D721Med (cell line): ENCODE measurements around the gene COL4A2.

Experiments used
- DNase-seq: peaks from one replicate; pipeline ENCODE4 v3.0.0; 2011; ENCODE audit warnings: low spot score; ENCODE audit not compliant: insufficient read length
- FAIRE-seq: peaks from 2 replicates; lab custom pipeline; 2011; peaks lifted over from hg19 to GRCh38; lab: Jason Lieb, UNC
- TF ChIP-seq, protein P1 (sequence below): IDR thresholded peaks from 2 replicates; pipeline ENCODE4 v1.5.1; 2012; ENCODE audit warnings: mild to moderate bottlenecking, control low read depth; ENCODE audit not compliant: insufficient read depth; ENCODE audit errors: missing control alignments

COL4A2 gene

DNA sequence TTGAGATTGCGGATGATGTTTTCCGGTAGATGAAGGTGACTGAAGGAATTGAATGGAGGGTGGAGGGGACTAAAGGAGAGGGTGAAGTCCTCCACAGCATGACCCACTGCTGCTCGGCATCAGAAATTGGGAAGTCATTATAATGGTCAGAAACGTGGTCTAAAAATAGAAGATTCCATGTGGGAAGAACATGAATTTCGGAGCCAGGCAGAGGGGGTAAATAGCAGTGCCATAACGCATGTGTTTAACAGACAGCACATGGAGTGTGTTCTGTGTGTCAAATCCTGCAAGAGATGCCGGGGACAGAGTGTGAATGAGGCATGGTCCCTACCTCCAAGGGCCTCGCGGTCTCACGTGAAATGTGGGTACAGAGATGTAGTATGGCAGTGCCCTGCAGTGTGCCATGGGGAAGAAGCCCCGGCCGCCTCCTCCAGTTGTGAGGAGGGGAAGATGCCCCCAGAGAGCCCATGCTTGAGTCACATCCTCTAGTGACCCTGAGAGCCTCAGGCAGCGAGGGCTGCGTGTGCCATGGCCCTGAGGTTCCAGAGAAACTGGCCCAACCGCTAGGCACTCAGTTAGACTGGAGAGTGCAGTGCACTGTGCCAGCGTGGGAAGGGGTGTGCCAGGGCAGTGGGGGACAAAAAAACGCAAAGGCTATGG lies 106.1 kb downstream of the COL4A2 start:
- TF ChIP-seq, protein P1, sequence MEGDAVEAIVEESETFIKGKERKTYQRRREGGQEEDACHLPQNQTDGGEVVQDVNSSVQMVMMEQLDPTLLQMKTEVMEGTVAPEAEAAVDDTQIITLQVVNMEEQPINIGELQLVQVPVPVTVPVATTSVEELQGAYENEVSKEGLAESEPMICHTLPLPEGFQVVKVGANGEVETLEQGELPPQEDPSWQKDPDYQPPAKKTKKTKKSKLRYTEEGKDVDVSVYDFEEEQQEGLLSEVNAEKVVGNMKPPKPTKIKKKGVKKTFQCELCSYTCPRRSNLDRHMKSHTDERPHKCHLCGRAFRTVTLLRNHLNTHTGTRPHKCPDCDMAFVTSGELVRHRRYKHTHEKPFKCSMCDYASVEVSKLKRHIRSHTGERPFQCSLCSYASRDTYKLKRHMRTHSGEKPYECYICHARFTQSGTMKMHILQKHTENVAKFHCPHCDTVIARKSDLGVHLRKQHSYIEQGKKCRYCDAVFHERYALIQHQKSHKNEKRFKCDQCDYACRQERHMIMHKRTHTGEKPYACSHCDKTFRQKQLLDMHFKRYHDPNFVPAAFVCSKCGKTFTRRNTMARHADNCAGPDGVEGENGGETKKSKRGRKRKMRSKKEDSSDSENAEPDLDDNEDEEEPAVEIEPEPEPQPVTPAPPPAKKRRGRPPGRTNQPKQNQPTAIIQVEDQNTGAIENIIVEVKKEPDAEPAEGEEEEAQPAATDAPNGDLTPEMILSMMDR: no peak
- no peak for DNase-seq
- FAIRE-seq: no peak

DNA sequence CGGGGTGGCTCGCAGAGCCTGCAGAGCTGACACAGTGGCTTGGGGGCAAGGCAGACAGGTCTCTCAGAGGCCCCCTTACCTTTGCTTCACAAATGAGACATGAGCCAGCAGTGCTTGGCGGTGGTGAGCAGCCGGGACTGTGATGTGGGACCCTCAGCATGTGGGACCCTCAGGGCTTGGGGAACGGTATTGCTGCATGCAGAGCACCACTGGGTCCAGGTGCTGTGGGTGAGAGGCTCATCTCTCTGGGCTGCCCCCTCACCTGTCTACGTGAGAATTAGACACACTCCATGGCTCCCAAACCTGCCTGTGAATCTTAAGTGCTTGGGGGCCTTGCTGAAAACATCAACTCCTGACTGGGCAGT lies 106.6 kb downstream of the COL4A2 start:
- FAIRE-seq (no peak), DNase-seq (no peak)
- TF ChIP-seq, protein P1: no peak

DNA sequence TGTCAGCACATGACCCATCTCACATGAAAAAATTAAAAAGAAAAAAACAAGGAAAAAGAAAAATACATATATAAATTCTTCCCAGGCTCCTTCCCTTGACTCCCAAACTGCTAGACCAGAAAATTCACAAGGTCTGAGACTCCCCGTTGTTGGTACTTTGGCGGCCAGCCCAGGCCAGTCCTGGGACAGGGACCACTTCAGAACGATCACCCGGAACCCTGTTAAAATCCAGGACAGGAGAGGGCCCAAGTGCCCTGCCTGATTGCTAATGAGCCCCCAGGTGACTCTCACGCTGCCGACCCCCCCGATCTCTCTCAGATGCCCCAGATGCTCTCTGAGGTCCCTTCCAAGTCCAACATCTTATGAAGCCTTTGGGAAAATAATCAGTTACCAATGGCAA lies 107.2 kb downstream of the COL4A2 start:
- no peak for FAIRE-seq
- TF ChIP-seq, protein P1: no peak
- DNase-seq: no peak

DNA sequence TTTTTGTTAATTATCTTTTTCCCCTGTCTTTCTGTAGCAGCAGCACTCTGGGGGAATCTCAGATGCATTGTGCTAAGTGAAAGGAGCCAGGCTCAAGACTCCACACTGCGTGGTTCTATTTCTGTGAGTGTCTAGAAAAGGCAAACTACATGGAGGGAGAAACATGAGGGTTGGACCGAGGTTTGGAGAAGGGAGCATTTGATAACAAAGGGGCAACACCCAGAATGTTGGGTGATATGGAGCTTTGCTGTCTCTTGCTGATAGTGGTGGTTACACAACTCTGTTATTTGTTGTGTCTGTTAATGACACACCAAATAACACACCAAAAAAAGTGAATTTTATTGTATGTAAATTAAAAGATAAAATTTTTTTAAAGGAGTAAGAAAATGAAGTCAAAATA lies 107.8 kb downstream of the COL4A2 start:
- TF ChIP-seq, protein P1: no peak
- DNase-seq: no peak
- FAIRE-seq: no peak

DNA sequence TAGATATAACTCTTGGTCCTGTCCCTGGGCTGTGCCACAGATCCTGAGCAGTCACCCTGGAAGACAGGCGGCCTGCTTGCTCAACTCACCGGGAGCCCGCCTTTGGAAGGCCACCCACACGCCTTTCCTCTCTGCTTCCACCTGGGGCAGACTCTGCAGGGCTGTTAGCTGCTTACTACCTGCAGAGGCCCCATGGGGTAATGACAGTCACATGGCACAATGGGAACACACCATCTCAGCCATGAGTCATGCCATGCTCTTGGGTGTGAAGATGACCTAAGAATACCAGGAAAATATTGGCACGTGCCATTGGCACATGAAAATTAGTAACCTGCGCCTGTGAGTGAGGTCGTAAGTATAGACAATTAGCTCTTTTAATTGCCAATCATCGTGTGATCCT lies 108.6 kb downstream of the COL4A2 start:
- DNase-seq (no peak), FAIRE-seq (no peak)
- TF ChIP-seq, protein P1: no peak

DNA sequence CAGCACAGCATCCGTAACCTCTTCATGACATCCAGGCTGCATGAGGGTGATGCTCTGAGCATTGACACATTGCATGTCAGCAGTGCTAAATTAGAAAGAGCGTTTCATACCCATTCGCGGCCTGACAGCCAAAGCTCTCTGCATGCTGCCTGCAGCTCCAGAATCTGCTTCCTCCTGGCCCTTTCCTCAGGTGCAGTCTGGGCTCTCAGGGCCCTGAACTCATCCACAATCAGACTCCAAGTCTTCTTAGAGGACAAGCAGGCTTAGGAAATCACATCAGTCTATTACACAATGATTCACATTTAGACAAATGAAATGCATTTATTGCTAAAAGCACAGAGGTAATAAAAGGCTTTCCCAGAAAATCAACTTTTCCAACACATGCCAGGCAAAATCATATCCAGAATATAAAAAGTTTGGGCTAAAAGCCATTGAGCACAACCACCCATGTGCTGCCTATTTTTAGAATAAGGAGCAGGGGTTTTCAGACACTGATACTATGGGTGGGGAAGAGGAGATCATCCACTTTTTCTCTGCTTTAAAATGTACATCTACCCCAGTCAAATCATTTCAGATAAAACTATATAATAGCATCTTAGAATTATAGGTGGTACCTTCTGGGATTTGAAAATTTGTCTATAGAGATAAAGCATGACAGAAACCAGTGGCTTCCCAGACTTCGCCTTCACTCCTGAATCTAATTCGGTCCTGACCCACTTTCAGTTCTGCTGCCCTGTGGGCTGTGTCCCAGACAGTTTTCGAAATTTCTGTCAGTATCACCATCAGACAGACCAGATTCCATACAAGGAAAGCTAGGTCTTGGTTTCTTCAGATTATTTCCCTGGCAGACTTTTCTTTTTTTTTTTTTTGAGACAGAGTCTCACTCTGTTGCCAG lies 109.3 kb downstream of the COL4A2 start:
- no peak for FAIRE-seq
- TF ChIP-seq, protein P1: no peak
- DNase-seq: no peak

DNA sequence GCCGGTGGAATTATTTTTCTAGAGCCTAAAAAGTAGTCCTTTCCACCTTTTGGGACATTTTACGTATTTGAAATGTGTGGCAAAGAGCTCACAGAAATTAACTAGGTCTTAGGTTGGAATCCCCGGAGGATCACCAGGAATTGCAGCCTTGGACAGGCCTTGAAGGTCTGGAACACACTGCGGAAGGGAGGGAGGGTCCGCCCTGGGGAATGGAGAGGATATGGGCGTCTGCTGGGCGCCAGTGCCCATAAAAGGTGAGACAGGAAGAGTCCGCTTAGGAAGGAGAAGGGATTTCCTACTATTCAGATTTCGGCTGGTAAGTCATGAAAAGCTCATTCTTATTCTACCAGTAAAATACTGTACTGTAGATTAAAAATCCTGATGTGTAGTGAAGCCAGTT lies 111.9 kb downstream of the COL4A2 start:
- TF ChIP-seq, protein P1: no peak
- no peak for FAIRE-seq
- DNase-seq: no peak
